Panc1 (cell line): ENCODE results near the gene TLCD1. TPM values are rescaled to one million over a fixed set of nuclear protein-coding genes. Genes with fewer than 3 reads are reported as not detected.

Source experiments
- ATAC-seq: fragments of 200-7000 bp; cut with Tn5 transposase; 2 replicates; pipeline ENCODE4 v1.9.1; 2020; ENCODE audit warnings: mild to moderate bottlenecking, moderate library complexity
- BruUV-seq: library from RNA; stranded (reverse); fragments of 400-500 nt; replicated peaks from 2 replicates; lab custom pipeline; 2021; lab: Mats Ljungman, UMichigan
- CTCF ChIA-PET: fragments of 300-600 bp; sonication (Branson Sonifier 250); formaldehyde crosslinking; loops from one replicate; lab custom pipeline; 2022; ENCODE audit warnings: antibody characterized with exemption; lab: Charles Lee
- POLR2A ChIA-PET: fragments of 300-600 bp; sonication (Branson Sonifier 250); formaldehyde crosslinking; loops from one replicate; lab custom pipeline; 2022; ENCODE audit warnings: antibody characterized with exemption; lab: Charles Lee
- DNase-seq: peaks from one replicate; pipeline ENCODE4 v3.0.0-alpha.2; 2010; ENCODE audit warnings: low read depth, low spot score
- H3K27ac ChIP-seq: 2 replicates; pipeline ENCODE4 v1.5.1; 2011; ENCODE audit warnings: mild to moderate bottlenecking, low read length, inconsistent platforms
- H3K27me3 ChIP-seq: fragments of 200-500 bp; sonication (Bioruptor generic); 2 replicates; pipeline ENCODE4 v1.6.0; 2014; ENCODE audit warnings: low read length, inconsistent platforms; ENCODE audit not compliant: control insufficient read depth, insufficient read depth
- H3K36me3 ChIP-seq: fragments of 200-500 bp; sonication (Bioruptor generic); 2 replicates; pipeline ENCODE4 v1.5.1; 2014; ENCODE audit warnings: inconsistent platforms, mild to moderate bottlenecking, low read length, moderate library complexity; ENCODE audit not compliant: control insufficient read depth, insufficient read depth
- H3K4me1 ChIP-seq: 2 replicates; pipeline ENCODE4 v1.5.1; 2011; ENCODE audit warnings: inconsistent platforms, mild to moderate bottlenecking, low read length, moderate library complexity; ENCODE audit not compliant: control insufficient read depth, insufficient read depth
- H3K4me3 ChIP-seq, 2 experiments: 2 replicates each; pipeline ENCODE4 v1.5.1; 2011 to 2012; ENCODE audit warnings: low read depth in 2 of 2, low read length in 2 of 2, mild to moderate bottlenecking in 2 of 2, inconsistent platforms in 1 of 2, moderate library complexity in 1 of 2
- H3K9me3 ChIP-seq: fragments of 200-500 bp; sonication (Bioruptor generic); 2 replicates; pipeline ENCODE4 v1.5.1; 2014; ENCODE audit warnings: low read depth, mild to moderate bottlenecking, inconsistent platforms, low read length, moderate library complexity; ENCODE audit not compliant: control insufficient read depth, insufficient read depth
- POLR2AphosphoS5 ChIP-seq: IDR thresholded peaks from 2 replicates; pipeline ENCODE4 v1.6.1; 2012; ENCODE audit warnings: mild to moderate bottlenecking, low read depth, low read length, moderate library complexity
- TCF7L2 ChIP-seq: IDR thresholded peaks from 2 replicates; pipeline ENCODE4 v1.6.1; 2011; ENCODE audit warnings: mild to moderate bottlenecking, low read depth, low read length, inconsistent platforms
- in situ Hi-C: cut with HindIII; loops from 2 replicates; pipeline ENCODE4 v1.10.0; 2016; ENCODE audit warnings: low sequenced_read_pairs, low pct_unique_long_range_greater_than_20kb
- intact Hi-C: fragments of 100-400 bp; cut with micrococcal nuclease; formaldehyde crosslinking; loops from one replicate; pipeline ENCODE4 v1.10.0; 2022; ENCODE audit not compliant: unreplicated experiment
- total RNA-seq: library from RNA; stranded (reverse); gene quantifications from one replicate; pipeline ENCODE4 v1.2.1, GENCODE V29; 2021; ENCODE audit not compliant: unreplicated experiment
- TF ChIP-seq, protein P1 (sequence below), 2 experiments: IDR thresholded peaks; 2 replicates each; pipeline ENCODE4 v1.6.1; 2011 to 2012; ENCODE audit warnings: low read depth in 2 of 2, control low read depth in 1 of 2, low read length in 1 of 2, mild to moderate bottlenecking in 1 of 2, moderate library complexity in 1 of 2; ENCODE audit not compliant: insufficient read depth in 1 of 2
- TF ChIP-seq, protein P2 (sequence below): fragments of 450-650 bp; IDR thresholded peaks from 2 replicates; pipeline ENCODE4 v1.5.1; 2017; ENCODE audit warnings: mild to moderate bottlenecking

The TLCD1 gene
- total RNA-seq, 1 experiment from 2014 or later: 55.7 TPM

DNA sequence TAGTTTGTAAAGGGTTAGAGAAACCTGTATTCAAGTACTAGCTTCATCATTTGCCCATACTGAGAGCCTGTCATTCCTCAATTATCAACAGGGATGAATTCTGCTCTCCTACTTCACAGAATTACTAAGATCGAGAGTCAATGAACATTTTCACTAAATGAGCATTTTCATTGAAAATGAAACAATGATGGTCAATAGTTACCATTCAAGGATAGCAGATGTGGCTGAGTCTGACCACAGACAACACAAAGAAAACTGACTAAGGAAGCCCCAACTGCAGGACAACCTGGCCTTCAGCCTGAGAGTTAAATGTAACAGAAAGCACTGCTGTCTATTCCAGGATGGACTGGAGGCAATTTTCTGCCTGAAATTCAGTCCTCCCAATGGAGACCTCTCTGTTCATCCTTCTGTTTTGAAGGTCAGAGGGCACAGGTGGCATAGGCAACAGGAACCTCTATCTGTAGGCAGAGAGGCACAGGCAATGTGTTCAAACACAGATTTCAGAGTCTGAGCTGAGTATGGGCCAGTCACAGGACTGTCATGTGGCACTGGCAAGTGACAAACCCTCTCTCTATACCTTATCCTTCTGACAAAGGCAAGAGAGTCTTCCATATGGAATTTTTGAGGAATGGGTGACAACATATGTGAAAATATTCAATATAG is 37.2 kb upstream of the TLCD1 start:
- no TSS peak for BruUV-seq
- H3K27me3 ChIP-seq: no peaks in the 10 kb centered on the region
- H3K36me3 ChIP-seq: no peaks in the 10 kb centered on the region; the same call in 1 of the 2 replicates
- no peaks in the 10 kb centered on the region for H3K9me3 ChIP-seq
- in situ Hi-C loops: loop anchor here (10.0 kb wide), 2 partner anchors 52 to 112 kb away; no protein-coding TSS in a partner anchor
- H3K4me1 ChIP-seq: peaks cover 17% of the 10 kb centered on the region
- ChIA-PET CTCF (interaction anchor here (0.5 to 1.9 kb wide), 24 partner anchors 9 to 190 kb away, joined by 3 to 12 read pairs (median 4); partner anchors contain the start of genes FLOT2 and TLCD1), POLR2A (interaction anchor here (0.6 to 0.7 kb wide), 3 partner anchors 13 to 109 kb away, joined by 3 to 9 read pairs (median 7); no protein-coding TSS in a partner anchor)
- no peak overlapping the region for H3K4me3 ChIP-seq
- intact Hi-C loops: loop anchor here (1.0 to 10.0 kb wide), 2 partner anchors 45 to 112 kb away; no protein-coding TSS in a partner anchor
- ATAC-seq: peak; percentile 29
- TF ChIP-seq, protein P1, sequence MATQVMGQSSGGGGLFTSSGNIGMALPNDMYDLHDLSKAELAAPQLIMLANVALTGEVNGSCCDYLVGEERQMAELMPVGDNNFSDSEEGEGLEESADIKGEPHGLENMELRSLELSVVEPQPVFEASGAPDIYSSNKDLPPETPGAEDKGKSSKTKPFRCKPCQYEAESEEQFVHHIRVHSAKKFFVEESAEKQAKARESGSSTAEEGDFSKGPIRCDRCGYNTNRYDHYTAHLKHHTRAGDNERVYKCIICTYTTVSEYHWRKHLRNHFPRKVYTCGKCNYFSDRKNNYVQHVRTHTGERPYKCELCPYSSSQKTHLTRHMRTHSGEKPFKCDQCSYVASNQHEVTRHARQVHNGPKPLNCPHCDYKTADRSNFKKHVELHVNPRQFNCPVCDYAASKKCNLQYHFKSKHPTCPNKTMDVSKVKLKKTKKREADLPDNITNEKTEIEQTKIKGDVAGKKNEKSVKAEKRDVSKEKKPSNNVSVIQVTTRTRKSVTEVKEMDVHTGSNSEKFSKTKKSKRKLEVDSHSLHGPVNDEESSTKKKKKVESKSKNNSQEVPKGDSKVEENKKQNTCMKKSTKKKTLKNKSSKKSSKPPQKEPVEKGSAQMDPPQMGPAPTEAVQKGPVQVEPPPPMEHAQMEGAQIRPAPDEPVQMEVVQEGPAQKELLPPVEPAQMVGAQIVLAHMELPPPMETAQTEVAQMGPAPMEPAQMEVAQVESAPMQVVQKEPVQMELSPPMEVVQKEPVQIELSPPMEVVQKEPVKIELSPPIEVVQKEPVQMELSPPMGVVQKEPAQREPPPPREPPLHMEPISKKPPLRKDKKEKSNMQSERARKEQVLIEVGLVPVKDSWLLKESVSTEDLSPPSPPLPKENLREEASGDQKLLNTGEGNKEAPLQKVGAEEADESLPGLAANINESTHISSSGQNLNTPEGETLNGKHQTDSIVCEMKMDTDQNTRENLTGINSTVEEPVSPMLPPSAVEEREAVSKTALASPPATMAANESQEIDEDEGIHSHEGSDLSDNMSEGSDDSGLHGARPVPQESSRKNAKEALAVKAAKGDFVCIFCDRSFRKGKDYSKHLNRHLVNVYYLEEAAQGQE (IDR thresholded peaks at IDR 0.05; ENCODE audit: insufficient read depth in 1 of 2, low read depth in 2 of 2, low read length in 1 of 2): no peak
- TF ChIP-seq, protein P2, sequence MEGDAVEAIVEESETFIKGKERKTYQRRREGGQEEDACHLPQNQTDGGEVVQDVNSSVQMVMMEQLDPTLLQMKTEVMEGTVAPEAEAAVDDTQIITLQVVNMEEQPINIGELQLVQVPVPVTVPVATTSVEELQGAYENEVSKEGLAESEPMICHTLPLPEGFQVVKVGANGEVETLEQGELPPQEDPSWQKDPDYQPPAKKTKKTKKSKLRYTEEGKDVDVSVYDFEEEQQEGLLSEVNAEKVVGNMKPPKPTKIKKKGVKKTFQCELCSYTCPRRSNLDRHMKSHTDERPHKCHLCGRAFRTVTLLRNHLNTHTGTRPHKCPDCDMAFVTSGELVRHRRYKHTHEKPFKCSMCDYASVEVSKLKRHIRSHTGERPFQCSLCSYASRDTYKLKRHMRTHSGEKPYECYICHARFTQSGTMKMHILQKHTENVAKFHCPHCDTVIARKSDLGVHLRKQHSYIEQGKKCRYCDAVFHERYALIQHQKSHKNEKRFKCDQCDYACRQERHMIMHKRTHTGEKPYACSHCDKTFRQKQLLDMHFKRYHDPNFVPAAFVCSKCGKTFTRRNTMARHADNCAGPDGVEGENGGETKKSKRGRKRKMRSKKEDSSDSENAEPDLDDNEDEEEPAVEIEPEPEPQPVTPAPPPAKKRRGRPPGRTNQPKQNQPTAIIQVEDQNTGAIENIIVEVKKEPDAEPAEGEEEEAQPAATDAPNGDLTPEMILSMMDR: no peak
- H3K27ac ChIP-seq: no peak overlapping the region
- no peak for DNase-seq

DNA sequence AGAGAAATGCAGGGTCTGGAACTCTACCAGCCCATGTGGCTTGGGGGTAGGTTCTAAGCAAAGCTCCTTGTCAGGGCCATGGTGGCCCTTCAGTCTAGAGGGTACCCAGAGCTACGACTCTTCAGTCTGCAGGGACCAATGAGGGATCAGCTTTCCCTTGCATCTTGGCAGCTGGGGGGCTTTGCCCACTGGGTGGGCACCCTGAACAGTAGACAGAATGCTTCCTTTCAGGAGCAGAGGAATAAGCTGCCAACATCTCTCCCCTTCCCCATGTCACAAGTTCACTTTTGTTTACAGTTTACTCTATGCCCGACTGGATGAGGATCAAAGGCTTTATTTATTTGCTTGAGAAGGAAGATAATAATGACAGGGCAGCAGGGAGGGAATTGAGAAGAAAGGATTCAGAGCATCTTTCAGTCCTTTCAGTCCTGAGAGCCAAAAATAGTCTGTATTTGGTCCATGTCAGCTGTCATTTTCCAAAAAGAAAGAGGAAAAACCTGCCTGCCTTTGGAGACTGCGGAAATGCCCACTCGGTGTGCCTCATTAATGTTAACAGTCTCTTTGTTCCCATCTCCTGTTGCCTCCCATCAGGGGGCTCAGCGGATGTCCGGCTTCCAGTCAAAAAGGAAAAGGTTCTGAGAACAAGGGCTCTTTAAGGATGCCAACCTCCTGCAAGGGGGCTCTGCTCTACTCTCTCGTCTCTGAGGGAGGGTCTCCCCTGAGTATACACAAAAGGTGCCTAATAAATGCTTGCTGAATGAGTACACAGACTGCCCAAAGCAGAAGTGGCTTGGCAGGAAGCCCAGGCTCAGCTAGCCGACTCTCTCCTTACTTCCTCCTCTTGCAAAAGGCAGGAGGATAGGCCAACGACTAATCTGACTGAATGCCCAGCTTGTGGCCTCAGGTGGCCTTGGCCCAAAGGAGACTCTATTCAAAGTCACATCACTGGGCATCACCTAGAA is 34.8 kb upstream of the TLCD1 start:
- H3K9me3 ChIP-seq: no peaks in the 10 kb centered on the region
- H3K27ac ChIP-seq: no peak overlapping the region
- DNase-seq (no peak), ATAC-seq (peak; percentile 49)
- CTCF ChIA-PET: no interaction called here
- no peak overlapping the region for H3K4me3 ChIP-seq
- peaks cover 17% of the 10 kb centered on the region for H3K4me1 ChIP-seq
- no peaks in the 10 kb centered on the region; the same call in 1 of the 2 replicates for H3K36me3 ChIP-seq
- TF ChIP-seq POLR2AphosphoS5 (no peak), TCF7L2 (0 out of 2 replicates have a peak, but pooled peaks have one; percentile 41)
- intact Hi-C loops (loop anchor here (10.0 kb wide), 1 partner anchor 114 kb away; no protein-coding TSS in a partner anchor), in situ Hi-C loops (loop anchor here (10.0 kb wide), 2 partner anchors 54 to 114 kb away; no protein-coding TSS in a partner anchor)
- BruUV-seq: no TSS peak
- no peaks in the 10 kb centered on the region for H3K27me3 ChIP-seq
- POLR2A ChIA-PET: interaction anchor here (0.5 kb wide), 1 partner anchor 48 kb away, joined by 8 read pairs; no protein-coding TSS in a partner anchor
